GM18505 (cell line): ENCODE data around the gene SERTAD3.
"Not testable (repeated sequence)": the region's sequence is repeated elsewhere in the genome, so short reads cannot be mapped to it uniquely, and the experiment has no call there.

Source experiments
- ATAC-seq: cut with Tn5 transposase; IDR thresholded peaks from one replicate; pipeline ENCODE4 v1.9.1; 2021; ENCODE audit not compliant: unreplicated experiment
- POLR2A ChIP-seq: IDR thresholded peaks from 4 replicates; pipeline ENCODE4 v1.6.1; 2011; ENCODE audit warnings: borderline replicate concordance; ENCODE audit not compliant: insufficient read depth, insufficient read length; ENCODE audit errors: extremely low read depth

SERTAD3 gene

DNA sequence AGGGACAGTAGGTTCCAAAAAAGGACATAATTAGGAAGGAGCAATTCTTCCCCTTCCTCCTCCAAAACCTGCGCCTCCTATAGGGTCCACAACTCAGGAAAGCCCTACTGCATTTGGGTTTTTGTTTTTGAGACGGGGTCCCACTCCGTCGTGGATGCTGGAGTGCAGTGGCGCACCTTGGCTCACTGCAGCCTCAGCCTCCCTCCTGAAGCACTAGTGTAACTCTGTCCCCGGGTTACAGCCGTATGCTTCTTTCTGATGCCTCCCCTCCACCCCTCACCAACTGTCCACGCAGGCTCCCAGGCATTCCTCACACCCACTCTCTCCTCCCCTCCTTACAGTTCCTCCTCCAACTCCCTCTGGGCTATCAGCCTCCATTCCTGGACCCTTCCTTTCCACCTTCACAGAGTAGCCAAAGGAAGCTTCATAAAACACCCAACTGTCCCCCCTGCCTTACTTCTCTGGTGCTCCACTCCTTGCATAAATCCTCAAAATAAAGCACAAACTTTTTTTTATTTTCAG is 2.2 kb upstream of the SERTAD3 start:
- ATAC-seq: no peak
- TF ChIP-seq POLR2A: no peak

DNA sequence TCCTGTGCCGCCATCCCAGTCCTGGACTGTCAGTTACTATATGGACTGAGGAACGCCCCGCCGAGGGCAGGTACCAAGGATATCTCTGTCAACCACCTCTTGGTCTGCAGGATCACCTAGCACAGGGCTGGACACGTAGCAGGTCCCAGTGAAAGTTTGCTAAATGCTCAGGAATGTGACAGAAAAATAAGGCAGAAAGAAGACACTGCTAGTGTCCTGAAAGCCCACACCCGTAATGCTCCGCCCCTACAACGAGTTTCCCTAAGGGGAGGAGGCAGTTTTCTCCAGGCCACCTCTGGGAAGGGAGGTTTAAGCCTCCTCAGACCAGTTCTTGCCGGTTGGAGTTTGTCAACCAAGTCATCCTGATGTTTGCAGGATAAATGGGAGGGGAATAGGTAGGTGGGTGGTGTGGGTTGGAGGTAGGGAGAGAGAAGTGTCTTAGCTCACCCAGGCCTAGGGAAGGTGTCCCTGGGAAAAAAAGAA is 1.7 kb upstream of the SERTAD3 start:
- ATAC-seq: no peak
- no peak for TF ChIP-seq POLR2A

DNA sequence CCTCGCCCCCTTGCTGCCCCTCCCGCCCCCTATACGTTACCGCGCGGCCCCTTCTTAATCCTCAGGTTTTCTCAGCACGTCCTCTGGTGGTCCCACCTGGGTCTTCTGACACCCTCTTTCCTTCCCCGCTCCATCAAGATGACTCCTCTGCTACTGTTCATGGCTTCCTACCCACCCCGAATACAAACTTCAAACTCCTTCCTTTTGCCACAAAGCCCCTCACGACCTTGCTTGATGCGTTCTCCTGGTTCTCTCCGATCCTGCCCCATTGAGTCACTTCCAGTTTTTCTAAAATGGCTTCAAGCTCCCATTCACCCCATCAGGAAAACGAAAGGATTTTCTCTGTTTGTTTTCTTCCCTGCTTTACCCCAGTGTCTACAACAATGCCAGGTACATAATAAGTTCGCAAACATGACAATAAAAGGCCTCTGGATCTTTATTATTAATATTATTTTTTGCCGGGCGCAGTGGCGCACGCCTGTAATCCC is 734 bp upstream of the SERTAD3 start:
- no peak for TF ChIP-seq POLR2A
- no peak for ATAC-seq

DNA sequence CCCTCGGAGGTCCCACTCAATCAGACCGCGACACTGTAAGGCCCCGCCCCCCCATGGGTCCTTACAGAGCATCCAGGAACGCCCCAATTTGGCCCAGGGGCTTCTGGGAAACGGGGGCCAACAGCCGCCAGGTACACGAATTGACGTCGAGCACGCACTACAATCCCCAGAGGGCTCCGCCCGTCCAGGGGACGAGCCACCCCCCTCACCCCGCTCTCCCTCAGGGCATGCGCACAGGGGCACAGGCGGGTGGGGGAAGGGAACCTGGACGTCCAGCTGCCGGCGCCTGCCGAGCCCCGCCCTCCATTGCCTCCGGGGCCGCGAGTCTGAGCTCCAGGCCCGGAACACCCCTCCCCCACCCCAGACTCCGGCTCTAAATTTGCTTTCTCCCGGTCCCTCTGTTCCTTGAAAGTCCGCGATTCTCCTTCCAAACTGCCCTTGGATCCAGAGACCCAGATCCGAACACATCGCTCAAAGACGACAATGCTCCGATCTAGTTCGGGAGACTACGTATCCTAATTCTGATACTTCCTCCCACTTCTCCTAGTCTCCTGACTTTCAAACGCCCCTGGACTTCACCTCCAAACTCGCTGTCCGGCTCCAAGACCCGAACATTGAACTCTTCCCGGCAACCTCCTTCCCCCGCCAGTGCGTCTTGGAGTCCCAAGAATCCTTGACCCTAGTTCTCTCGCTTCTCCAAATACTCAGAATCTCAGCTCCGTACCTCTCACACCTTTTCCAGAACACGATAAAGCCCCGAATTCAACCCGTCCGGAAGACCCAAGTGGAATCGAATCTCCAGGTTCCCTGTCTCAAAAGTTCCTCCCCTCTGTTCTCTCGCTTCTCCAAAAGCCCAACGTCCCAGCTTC is 770 bp downstream of the SERTAD3 start:
- TF ChIP-seq POLR2A: peak; percentile 33
- peak; percentile 55 for ATAC-seq

DNA sequence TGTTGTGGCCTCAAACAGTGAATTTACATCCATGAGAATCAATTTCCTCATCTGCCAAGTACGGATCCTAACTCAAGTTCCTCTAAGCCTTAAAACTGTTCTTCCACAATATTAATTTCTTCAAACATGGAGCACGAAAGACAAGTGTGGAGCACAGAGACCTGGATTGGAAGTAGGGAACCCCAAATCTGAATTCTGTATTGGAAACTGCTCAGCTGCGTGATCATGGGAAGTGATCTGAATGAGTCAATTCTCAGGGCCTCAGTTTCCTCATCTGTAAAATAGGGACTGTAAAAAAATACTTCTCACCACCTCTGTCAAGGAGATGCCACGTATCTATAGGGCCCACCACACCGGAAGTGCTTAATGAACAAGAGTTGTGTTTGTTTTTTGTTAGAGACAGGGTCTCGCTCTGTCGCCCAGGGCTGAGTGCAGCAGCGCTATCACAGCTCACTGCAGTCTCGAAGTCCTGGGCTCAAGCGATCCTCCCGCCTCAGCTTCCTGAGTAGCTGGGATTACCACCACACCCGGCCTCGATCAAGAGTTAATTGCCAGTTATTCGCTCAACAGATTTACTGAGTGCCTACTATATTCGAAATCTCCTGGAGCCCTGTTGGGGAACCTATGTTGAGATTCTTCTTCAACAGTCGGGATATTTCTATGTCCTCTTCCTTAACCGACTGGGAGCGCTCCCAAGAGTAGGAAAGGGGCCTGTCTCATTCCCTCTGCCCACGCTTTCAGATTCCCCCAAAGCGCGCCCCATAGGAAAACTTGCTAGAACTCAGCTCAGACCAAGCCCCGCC is 1.6 kb downstream of the SERTAD3 start:
- no peak for ATAC-seq
- TF ChIP-seq POLR2A: no peak

DNA sequence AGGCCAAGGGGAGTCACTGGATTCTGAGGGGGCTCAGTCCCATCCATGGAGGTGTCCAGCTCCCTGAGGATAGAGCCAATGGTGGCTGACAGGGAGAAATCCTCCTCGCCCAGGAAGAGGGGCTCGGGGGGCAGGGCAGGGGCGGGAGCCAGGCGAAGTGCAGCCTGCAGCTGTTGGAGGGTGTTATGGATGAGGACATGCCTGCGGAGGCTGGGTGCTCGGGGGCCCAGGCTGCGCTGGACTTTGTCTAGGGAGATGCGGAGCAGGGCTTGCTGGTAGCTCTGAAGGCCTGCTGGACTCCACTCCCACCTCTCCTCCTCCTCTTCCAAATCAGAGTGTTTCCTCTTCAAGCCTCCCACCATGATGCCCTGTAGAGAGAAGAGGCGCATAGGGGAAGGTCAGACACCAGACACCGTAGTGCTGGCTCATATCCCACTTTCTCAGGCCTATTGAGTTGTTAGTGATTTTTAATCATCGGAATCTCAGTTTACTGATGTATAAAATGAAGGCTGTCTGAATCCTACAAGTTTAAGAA is 2.3 kb downstream of the SERTAD3 start:
- TF ChIP-seq POLR2A: peak; percentile 18
- ATAC-seq: no peak

DNA sequence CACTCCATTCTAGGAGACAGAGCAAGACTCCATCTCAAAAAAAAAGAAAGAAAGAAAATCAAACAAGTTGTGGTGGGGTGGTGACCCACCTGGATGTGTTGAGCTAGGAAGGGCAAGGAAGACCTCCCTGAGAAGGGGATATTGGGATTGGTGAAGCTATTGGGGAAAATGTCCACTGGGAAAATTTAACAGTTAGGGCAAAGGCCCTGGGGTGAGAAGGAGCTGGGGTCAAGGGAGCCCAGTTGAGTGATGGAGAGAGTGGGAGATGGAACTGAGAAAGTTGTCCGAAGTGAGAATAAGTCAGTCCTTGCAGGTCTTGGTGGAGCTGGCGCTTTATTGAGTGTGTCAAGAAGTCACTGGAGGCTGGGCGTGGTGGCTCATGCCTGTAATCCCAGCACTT is 5.9 kb downstream of the SERTAD3 start:
- no peak for TF ChIP-seq POLR2A
- no peak for ATAC-seq

DNA sequence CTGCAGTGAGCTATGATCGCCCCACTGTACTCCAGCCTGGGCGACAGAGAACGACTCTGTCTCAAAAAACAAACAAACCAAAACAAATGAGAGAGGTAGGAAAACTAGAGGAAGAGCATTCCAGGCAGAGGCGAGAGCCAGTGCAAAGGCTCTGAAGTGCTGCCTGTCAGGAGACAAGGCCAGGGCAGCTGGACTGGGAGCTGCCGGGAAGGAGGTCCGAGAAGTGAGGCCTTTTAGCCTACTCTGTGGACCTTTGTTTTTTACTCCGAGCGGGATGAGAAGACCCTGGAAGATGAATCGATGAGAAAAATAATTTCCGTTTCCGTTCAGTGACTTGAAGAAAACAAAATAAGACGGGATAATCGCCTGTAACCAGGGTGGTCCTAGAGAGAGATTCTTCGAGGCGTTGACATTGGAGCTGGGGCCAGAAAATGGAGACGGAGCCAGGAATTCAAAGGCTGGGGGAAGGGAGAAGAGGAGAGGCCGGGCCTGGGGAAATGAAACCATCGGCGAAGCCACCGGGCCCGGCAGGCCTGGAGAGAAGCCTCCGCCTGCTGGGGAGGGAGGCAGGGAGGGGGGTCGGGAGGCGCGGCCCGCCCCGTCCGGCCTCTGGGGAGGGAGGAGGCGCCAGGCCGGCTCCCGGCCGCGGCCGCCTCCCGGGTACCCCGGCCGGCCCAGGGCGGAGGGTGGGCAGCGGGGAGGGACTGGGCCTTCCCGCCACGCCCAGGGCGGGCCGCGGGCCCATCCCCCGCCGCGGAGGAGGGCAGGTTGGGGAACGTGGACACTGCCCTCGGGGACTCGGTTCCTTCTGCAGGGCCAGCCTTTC is 10.5 kb downstream of the SERTAD3 start:
- peak; percentile 55 for ATAC-seq
- peak; percentile 72 for TF ChIP-seq POLR2A

DNA sequence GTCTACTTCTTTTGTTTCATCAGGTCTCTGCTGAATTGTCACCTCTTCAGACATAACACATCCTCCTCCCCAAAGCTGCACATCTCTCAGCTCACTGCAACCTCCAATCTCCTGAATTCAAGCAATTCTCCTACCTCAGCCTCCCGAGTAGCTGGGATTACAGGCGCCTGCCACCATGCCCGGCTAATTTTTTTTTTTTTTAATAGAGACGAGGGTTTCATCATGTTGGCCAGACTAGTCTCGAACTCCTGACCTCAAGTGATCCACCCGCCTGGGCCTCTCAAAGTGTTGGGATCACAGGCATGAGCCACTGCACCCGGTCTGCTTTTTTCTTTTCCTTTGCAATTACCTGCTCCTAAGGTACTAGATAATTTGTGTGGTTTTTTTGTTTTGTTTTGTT is 11.4 kb downstream of the SERTAD3 start:
- ATAC-seq: not testable (repeated sequence)

DNA sequence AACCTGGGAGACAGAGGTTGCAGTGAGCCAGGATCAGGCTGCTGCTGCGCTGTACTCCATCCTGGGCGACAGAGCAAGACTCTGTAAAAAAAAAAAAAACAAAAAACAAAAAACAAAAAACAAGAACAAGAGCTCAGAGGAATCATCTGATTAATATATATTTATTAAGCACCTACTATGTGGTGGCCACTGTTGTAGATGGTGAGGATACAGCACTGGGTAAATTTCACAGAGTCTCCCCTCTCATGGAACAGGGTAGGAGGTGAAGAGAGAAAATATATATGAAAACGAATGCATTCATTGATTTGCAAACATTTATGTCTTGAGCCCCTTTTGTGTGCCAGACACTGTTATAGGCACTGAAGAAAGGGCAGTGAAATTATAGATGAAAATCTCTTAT is 12.4 kb downstream of the SERTAD3 start:
- ATAC-seq: no peak
- no peak for TF ChIP-seq POLR2A

DNA sequence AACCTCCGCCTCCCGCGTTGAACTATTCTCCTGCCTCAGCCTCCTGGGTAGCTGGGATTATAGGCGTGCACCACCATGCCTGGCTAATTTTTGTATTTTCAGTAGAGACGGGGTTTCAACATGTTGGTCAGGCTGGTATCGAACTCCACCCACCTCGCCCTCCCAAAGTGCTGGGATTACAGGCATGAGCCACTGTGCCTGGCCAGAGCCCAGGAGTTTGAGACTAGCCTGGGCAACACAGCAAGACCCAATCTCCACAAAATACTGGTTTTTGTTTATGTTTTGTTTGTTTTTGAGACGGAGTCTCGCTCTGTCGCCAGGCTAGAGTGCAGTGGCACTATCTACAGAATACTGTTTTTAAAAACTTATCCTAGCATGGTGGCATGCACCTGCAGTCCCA is 13.9 kb downstream of the SERTAD3 start:
- not testable (repeated sequence) for ATAC-seq

DNA sequence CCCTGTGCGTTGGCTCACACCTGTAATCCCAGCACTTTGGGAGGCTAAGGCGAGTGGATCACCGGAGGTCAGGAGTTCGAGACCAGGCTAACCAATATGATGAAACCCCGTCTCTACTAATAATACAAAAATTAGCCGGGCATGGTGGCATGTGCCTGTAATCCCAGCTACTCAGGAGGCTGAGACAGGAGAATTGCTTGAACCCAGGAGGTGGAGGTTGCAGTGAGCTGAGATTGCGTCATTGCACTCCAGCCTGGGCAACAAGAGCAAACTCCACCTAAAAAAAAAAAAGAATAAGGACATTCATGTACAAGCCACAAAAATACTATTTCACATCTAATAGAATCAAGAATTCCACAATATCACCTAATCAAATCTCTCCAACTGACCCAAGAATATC is 15.9 kb downstream of the SERTAD3 start:
- ATAC-seq: not testable (repeated sequence)

DNA sequence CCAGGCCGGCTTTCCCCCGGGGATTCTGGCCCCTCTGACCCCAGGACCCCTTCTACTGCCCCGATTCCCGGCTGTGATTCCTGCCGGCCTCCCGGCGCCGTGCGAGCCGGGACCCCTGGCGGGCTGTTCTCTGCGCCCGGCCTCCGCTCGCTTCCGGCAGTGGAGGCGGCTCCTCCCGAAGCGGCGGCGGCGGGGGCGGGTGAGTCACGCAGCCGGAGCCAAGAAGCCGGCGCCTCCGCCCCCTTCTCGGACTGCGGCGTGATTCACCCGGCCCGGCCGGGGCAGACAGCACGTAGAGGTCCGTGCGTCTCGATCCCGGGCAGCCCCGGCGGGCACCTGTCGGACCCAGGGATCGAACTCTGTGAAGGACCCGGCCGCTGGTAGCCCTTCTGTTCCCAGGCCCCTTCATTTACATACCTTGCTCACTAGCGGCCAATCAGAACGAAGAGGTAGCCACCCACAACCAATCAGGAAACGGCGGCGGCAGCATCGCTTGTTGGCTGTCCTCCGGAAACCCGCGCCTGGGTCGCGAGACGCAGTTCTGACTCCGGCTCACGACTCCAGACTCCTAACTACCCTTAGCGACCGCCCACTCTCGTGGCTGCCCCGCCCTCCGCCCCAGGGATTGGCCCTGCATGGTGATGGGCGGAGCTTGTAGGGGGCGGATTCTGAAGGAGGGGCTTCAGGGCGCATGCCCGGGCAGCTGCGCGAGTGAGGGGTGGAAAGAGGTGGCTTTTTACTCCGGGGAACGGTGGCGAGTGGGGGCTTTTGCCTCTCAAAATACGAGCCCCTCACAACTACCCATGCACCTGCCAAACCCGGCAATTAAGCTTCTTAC is 18.5 kb downstream of the SERTAD3 start, which contains the start of gene SERTAD1:
SERTAD1 (minus strand) TSS at position 543 of the 838 bp plus-strand sequence. CDS start 2,446 bp downstream, outside the sequence.
- TF ChIP-seq POLR2A: peak; percentile 99
- ATAC-seq: peak; percentile 82
